MCF 10A (cell line): Measurements from ENCODE around the gene SLC22A5. TPM values are rescaled to one million over a fixed set of nuclear protein-coding genes. Genes with fewer than 3 reads are reported as not detected.
A peak's percentile ranks its signal among the peaks of the same experiment; 100 is the strongest.

ENCODE experiments used
- BruUV-seq: library from RNA; stranded (reverse); fragments of 400-500 nt; replicated peaks from 2 replicates; lab custom pipeline; 2021; lab: Mats Ljungman, UMichigan
- CTCF ChIA-PET: fragments of 300-600 bp; sonication (Branson Sonifier 250); formaldehyde crosslinking; extraction: SDS; loops from one replicate; lab custom pipeline; 2021; ENCODE audit warnings: antibody characterized with exemption, inconsistent platforms; lab: Yijun Ruan, JAX
- POLR2A ChIA-PET: fragments of 300-600, 350-650 bp; sonication (Branson Sonifier 250); formaldehyde crosslinking; extraction: SDS; loops from one replicate; lab custom pipeline; 2020; ENCODE audit warnings: antibody characterized with exemption, inconsistent platforms; lab: Yijun Ruan, JAX
- DNase-seq: peaks from one replicate; pipeline ENCODE4 v3.0.0-alpha.2; 2018; ENCODE audit not compliant: unreplicated experiment
- H3K27ac Mint-ChIP-seq: one replicate; pipeline ENCODE4 v1.8.0; 2022; ENCODE audit warnings: mild to moderate bottlenecking, low read depth, mixed read lengths; ENCODE audit not compliant: unreplicated experiment
- H3K27me3 Mint-ChIP-seq: one replicate; pipeline ENCODE4 v1.8.0; 2022; ENCODE audit warnings: mixed read lengths; ENCODE audit not compliant: insufficient read depth, unreplicated experiment
- H3K36me3 Mint-ChIP-seq: one replicate; pipeline ENCODE4 v1.8.0; 2022; ENCODE audit warnings: mild to moderate bottlenecking, moderate library complexity, mixed read lengths; ENCODE audit not compliant: insufficient read depth, unreplicated experiment
- H3K4me1 Mint-ChIP-seq: one replicate; pipeline ENCODE4 v1.8.0; 2022; ENCODE audit warnings: mixed read lengths; ENCODE audit not compliant: insufficient read depth, unreplicated experiment
- H3K4me3 Mint-ChIP-seq: one replicate; pipeline ENCODE4 v1.8.0; 2022; ENCODE audit warnings: mild to moderate bottlenecking, moderate library complexity, mixed read lengths; ENCODE audit not compliant: unreplicated experiment
- H3K9me3 Mint-ChIP-seq: one replicate; pipeline ENCODE4 v1.8.0; 2022; ENCODE audit warnings: mixed read lengths; ENCODE audit not compliant: unreplicated experiment
- CTCF ChIP-seq: fragments of 200-600 bp; IDR thresholded peaks from one replicate; pipeline ENCODE4 v1.8.0; 2022; ENCODE audit warnings: antibody characterized with exemption, mild to moderate bottlenecking; ENCODE audit not compliant: unreplicated experiment
- intact Hi-C: fragments of 100-400 bp; cut with micrococcal nuclease; formaldehyde crosslinking; loops from 2 replicates; pipeline ENCODE4 v1.14.1; 2022
- total RNA-seq: library from RNA; stranded (reverse); gene quantifications from 2 replicates; pipeline ENCODE4 v1.2.3, GENCODE V29; 2022

Gene SLC22A5
- total RNA-seq, 1 experiment from 2014 or later, result 167 TPM

DNA sequence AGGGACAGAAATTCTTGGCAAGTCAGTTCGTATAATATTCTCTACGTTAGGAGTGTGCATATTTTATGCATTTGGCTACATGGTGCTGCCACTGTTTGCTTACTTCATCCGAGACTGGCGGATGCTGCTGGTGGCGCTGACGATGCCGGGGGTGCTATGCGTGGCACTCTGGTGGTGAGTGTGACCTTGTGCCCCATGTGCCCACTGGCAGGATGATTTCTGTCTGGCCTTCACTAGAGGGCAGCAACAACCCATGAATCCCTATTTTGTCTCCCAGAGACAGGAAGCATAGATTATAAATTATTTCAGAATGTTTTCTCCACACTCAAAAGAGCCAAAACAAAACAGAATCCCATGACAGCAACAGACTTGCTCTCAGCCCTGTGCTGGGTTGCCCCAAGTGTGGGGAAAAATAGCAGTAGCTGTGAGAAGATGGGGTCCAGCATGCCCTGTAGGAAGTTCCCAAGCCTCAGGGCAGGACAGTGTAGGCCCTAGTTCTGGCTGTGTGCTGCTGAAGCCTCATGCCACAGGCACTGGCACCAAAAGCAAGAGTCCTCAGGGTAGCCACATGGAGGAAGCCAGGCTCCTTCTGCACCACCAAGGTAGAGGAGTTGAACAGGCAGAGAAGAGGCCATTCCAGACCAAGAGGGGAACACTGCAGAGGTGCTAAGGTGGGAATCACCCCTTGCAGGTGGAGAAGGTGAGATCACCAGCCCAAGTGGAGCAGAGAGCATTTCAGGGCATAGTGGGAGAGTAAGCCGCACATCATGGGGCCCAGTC is 16.0 kb downstream of the SLC22A5 start:
- Mint-ChIP-seq H3K27me3 (no peaks in the 10 kb centered on the region), H3K9me3 (no peaks in the 10 kb centered on the region), H3K4me1 (peaks cover 62% of the 10 kb centered on the region), H3K36me3 (peaks cover 80% of the 10 kb centered on the region), H3K27ac (peak overlapping the region; percentile 54), H3K4me3 (no peak overlapping the region)
- DNase-seq, result peak; percentile 81
- ChIA-PET POLR2A (interaction anchor here (3.5 to 6.5 kb wide), 7 partner anchors 11 to 117 kb away, joined by 18 to 124 read pairs (median 70); partner anchors contain the start of genes IRF1, SLC22A4 and SLC22A5), CTCF (interaction anchor here (0.5 to 9.4 kb wide), 28 partner anchors 7 to 335 kb away, joined by 3 to 359 read pairs (median 6); partner anchors contain the start of genes IRF1 and SLC22A4)
- no TSS peak for BruUV-seq
- intact Hi-C loops, result loop anchor here (1.0 to 10.0 kb wide), 9 partner anchors 26 to 437 kb away; partner anchors contain the start of genes P4HA2 and SLC22A4
- peak; percentile 77 for TF ChIP-seq CTCF

DNA sequence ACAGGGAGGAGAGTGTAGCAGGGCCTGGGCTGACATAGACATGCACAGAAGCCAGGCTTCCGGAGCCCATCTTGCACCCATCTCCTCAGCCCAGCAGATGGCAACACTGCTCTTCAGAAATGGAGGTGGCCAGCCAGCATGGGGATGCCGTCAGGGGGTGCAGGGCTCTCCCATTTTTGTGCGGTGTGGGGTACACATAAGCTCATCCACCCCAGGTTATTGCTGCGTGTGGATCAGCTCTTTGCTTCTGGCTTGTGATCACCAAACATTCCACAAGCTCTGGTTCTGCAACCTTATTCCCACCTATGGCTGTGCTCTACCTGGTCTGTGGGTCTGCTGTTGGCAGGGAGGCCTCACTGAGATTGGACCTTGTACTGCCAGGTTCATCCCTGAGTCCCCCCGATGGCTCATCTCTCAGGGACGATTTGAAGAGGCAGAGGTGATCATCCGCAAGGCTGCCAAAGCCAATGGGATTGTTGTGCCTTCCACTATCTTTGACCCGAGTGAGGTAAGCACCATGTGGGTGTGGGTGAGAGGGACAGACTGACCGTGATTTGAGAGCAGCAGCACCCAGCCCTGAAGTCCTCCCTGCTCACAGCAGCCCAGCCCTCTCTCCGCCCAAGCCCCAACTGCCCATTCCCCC is 17.3 kb downstream of the SLC22A5 start:
- ChIA-PET CTCF (interaction anchor here (0.6 to 9.4 kb wide), 48 partner anchors 8 to 431 kb away, joined by 3 to 359 read pairs (median 4); partner anchors contain the start of genes IRF1, SLC22A4 and SLC22A5), POLR2A (interaction anchor here (0.5 to 6.5 kb wide), 15 partner anchors 12 to 665 kb away, joined by 3 to 124 read pairs (median 18); partner anchors contain the start of genes HSPA4, IRF1, RAD50 and SLC22A4)
- intact Hi-C loops, result loop anchor here (1.0 to 10.0 kb wide), 8 partner anchors 25 to 436 kb away; partner anchors contain the start of genes P4HA2 and SLC22A4
- H3K4me3 Mint-ChIP-seq, result no peak overlapping the region
- peaks cover 53% of the 10 kb centered on the region for H3K4me1 Mint-ChIP-seq
- H3K36me3 Mint-ChIP-seq, result peaks cover 80% of the 10 kb centered on the region
- H3K27me3 Mint-ChIP-seq, result no peaks in the 10 kb centered on the region
- no TSS peak for BruUV-seq
- TF ChIP-seq CTCF, result peak; percentile 89
- H3K27ac Mint-ChIP-seq, result peak overlapping the region; percentile 13
- no peaks in the 10 kb centered on the region for H3K9me3 Mint-ChIP-seq
- DNase-seq, result peak; percentile 87

GRCh38 chr5:132387640-132388117 is 18.2 kb downstream of the SLC22A5 start:
- POLR2A ChIA-PET, result interaction anchor here (0.7 to 6.5 kb wide), 22 partner anchors 9 to 666 kb away, joined by 3 to 124 read pairs (median 9); partner anchors contain the start of genes IRF1, RAD50, SLC22A4 and SLC22A5
- Mint-ChIP-seq H3K4me1 (peaks cover 51% of the 10 kb centered on the region), H3K27ac (peak overlapping the region; percentile 13), H3K4me3 (peak overlapping the region; percentile 28), H3K27me3 (no peaks in the 10 kb centered on the region), H3K9me3 (no peaks in the 10 kb centered on the region), H3K36me3 (peaks cover 83% of the 10 kb centered on the region)
- TF ChIP-seq CTCF, result no peak
- BruUV-seq, result no TSS peak
- CTCF ChIA-PET, result interaction anchor here (0.5 to 9.4 kb wide), 27 partner anchors 9 to 476 kb away, joined by 3 to 359 read pairs (median 5); partner anchors contain the start of genes IRF1 and SLC22A5
- DNase-seq, result peak; percentile 99
- intact Hi-C loops, result loop anchor here (2.0 to 10.0 kb wide), 7 partner anchors 19 to 435 kb away; partner anchors contain the start of genes P4HA2, SLC22A4 and SLC22A5
